H9 (cell line): ENCODE data around the gene SVEP1. TPM values are rescaled to one million over a fixed set of nuclear protein-coding genes. Genes with fewer than 3 reads are reported as not detected.

Experiments used
- DNase-seq: peaks from one replicate; pipeline ENCODE4 v3.0.0-alpha.2; 2017
- H2AFZ ChIP-seq: one replicate; pipeline ENCODE4 v1.6.1; 2013; ENCODE audit warnings: mild to moderate bottlenecking, low read length, control low read depth, moderate library complexity
- H2AK5ac ChIP-seq: 2 replicates; pipeline ENCODE4 v1.6.1; 2013; ENCODE audit warnings: low read length, control low read depth, mixed read lengths; ENCODE audit not compliant: insufficient read length
- H2BK120ac ChIP-seq: one replicate; pipeline ENCODE4 v1.6.1; 2013; ENCODE audit warnings: low read depth, mild to moderate bottlenecking, low read length, control low read depth, inconsistent platforms; ENCODE audit not compliant: poor library complexity, severe bottlenecking
- H2BK12ac ChIP-seq: 2 replicates; pipeline ENCODE4 v1.6.1; 2013; ENCODE audit warnings: low read length, control low read depth, mixed read lengths, low read depth; ENCODE audit not compliant: insufficient read length
- H2BK15ac ChIP-seq: 2 replicates; pipeline ENCODE4 v1.6.1; 2013; ENCODE audit warnings: low read depth, low read length, control low read depth
- H2BK20ac ChIP-seq: one replicate; pipeline ENCODE4 v1.6.1; 2013; ENCODE audit warnings: low read depth, mild to moderate bottlenecking, low read length, control low read depth, inconsistent platforms; ENCODE audit not compliant: poor library complexity, severe bottlenecking
- H2BK5ac ChIP-seq: 2 replicates; pipeline ENCODE4 v1.6.1; 2013; ENCODE audit warnings: low read length, control low read depth, mixed read lengths; ENCODE audit not compliant: insufficient read length
- H3K14ac ChIP-seq: 2 replicates; pipeline ENCODE4 v1.6.1; 2013; ENCODE audit warnings: low read length, control low read depth; ENCODE audit not compliant: insufficient read depth
- H3K18ac ChIP-seq: 2 replicates; pipeline ENCODE4 v1.6.1; 2013; ENCODE audit warnings: low read depth, mild to moderate bottlenecking, mixed read lengths, low read length, control low read depth; ENCODE audit not compliant: insufficient read length
- H3K23ac ChIP-seq: 2 replicates; pipeline ENCODE4 v1.6.1; 2013; ENCODE audit warnings: low read length, control low read depth, mixed read lengths, low read depth; ENCODE audit not compliant: insufficient read length
- H3K23me2 ChIP-seq: 2 replicates; pipeline ENCODE4 v1.6.1; 2013; ENCODE audit warnings: low read depth, mild to moderate bottlenecking, mixed read lengths, low read length, control low read depth; ENCODE audit not compliant: insufficient read length, poor library complexity, severe bottlenecking
- H3K27ac ChIP-seq: 2 replicates; pipeline ENCODE4 v1.5.1; 2013; ENCODE audit warnings: low read length, control low read depth, mixed read lengths, low read depth; ENCODE audit not compliant: insufficient read length
- H3K27me3 ChIP-seq: 2 replicates; pipeline ENCODE4 v1.6.1; 2013; ENCODE audit warnings: low read length, control low read depth, inconsistent platforms; ENCODE audit not compliant: insufficient read depth
- H3K4ac ChIP-seq: 2 replicates; pipeline ENCODE4 v1.6.1; 2013; ENCODE audit warnings: low read depth, mild to moderate bottlenecking, control low read depth, inconsistent platforms, low read length, moderate library complexity
- H3K4me1 ChIP-seq: 2 replicates; pipeline ENCODE4 v1.6.1; 2013; ENCODE audit warnings: low read length, control low read depth, inconsistent platforms; ENCODE audit not compliant: insufficient read depth
- H3K4me2 ChIP-seq: 2 replicates; pipeline ENCODE4 v1.6.1; 2013; ENCODE audit warnings: low read length, control low read depth, mixed read lengths; ENCODE audit not compliant: insufficient read length, insufficient read depth
- H3K56ac ChIP-seq: 2 replicates; pipeline ENCODE4 v1.6.1; 2013; ENCODE audit warnings: low read depth, mild to moderate bottlenecking, mixed read lengths, low read length, control low read depth; ENCODE audit not compliant: insufficient read length
- H3K79me1 ChIP-seq: 2 replicates; pipeline ENCODE4 v1.6.1; 2013; ENCODE audit warnings: low read depth, mild to moderate bottlenecking, moderate library complexity, low read length, control low read depth, inconsistent platforms; ENCODE audit not compliant: insufficient read depth, poor library complexity, severe bottlenecking
- H3K79me2 ChIP-seq: 2 replicates; pipeline ENCODE4 v1.6.1; 2013; ENCODE audit warnings: low read length, control low read depth, inconsistent platforms; ENCODE audit not compliant: insufficient read depth
- H3K9ac ChIP-seq: 2 replicates; pipeline ENCODE4 v1.6.1; 2013; ENCODE audit warnings: low read length, control low read depth, mixed read lengths; ENCODE audit not compliant: insufficient read length; ENCODE audit errors: extremely low read depth
- H3K9me3 ChIP-seq: one replicate; pipeline ENCODE4 v1.6.1; 2013; ENCODE audit warnings: low read depth, low read length, inconsistent platforms; ENCODE audit not compliant: control insufficient read depth
- H3T11ph ChIP-seq: one replicate; pipeline ENCODE4 v1.6.1; 2013; ENCODE audit warnings: mild to moderate bottlenecking, low read length, control low read depth, inconsistent platforms
- H4K20me1 ChIP-seq: one replicate; pipeline ENCODE4 v1.6.1; 2013; ENCODE audit not compliant: control insufficient read depth, insufficient read length, insufficient read depth
- H4K5ac ChIP-seq: 2 replicates; pipeline ENCODE4 v1.6.1; 2013; ENCODE audit warnings: low read depth, mild to moderate bottlenecking, mixed read lengths, low read length, control low read depth; ENCODE audit not compliant: insufficient read length
- H4K8ac ChIP-seq: replicated peaks from 2 replicates; pipeline ENCODE4 v1.6.1; 2013; ENCODE audit warnings: low read length, control low read depth, mixed read lengths, low read depth; ENCODE audit not compliant: insufficient read length
- H4K91ac ChIP-seq: 2 replicates; pipeline ENCODE4 v1.6.1; 2013; ENCODE audit warnings: low read depth, mild to moderate bottlenecking, moderate library complexity, mixed read lengths, low read length, control low read depth; ENCODE audit not compliant: insufficient read length
- H3K27ac Mint-ChIP-seq, 3 experiments: 2 replicates in 2 of 3; 3 replicates in 1 of 3; pipeline ENCODE4 v1.8.0; 2020 to 2021; ENCODE audit warnings: mixed read lengths in 3 of 3, mild to moderate bottlenecking in 1 of 3, moderate library complexity in 1 of 3
- H3K27me3 Mint-ChIP-seq: 2 replicates; pipeline ENCODE4 v1.8.0; 2021; ENCODE audit warnings: low read depth, mild to moderate bottlenecking, moderate library complexity, mixed read lengths
- H3K36me3 Mint-ChIP-seq, 3 experiments: 2 replicates in 2 of 3; 3 replicates in 1 of 3; pipeline ENCODE4 v1.8.0; 2020 to 2021; ENCODE audit warnings: low read depth in 3 of 3, mixed read lengths in 3 of 3; ENCODE audit not compliant: insufficient read depth in 1 of 3
- H3K4me1 Mint-ChIP-seq, 2 experiments: 2 replicates each; pipeline ENCODE4 v1.8.0; 2020; ENCODE audit warnings: mixed read lengths in 2 of 2
- H3K4me3 Mint-ChIP-seq, 2 experiments: 2 replicates in 1 of 2; 3 replicates in 1 of 2; pipeline ENCODE4 v1.8.0; 2020 to 2021; ENCODE audit warnings: mild to moderate bottlenecking in 2 of 2, mixed read lengths in 2 of 2, moderate library complexity in 1 of 2
- H3K9me3 Mint-ChIP-seq, 2 experiments: 2 replicates in 1 of 2; 3 replicates in 1 of 2; pipeline ENCODE4 v1.8.0; 2020; ENCODE audit warnings: mild to moderate bottlenecking in 2 of 2, mixed read lengths in 2 of 2, moderate library complexity in 1 of 2
- CTCF ChIP-seq: fragments of 200-600 bp; sonication (generic); conservative IDR thresholded peaks from 3 replicates; pipeline ENCODE4 v1.8.0; 2021; ENCODE audit warnings: antibody characterized with exemption, mild to moderate bottlenecking
- WGBS: extraction: QIAGEN DNeasy Blood & Tissue Kit; methylation state at CpG from one replicate; pipeline ENCODE4 v1.1.7; 2013; ENCODE audit warnings: missing lambda C conversion rate, low lambda C conversion rate, mixed read lengths; ENCODE audit not compliant: insufficient read length; ENCODE audit errors: extremely low coverage; 5-methylcytosine and 5-hydroxymethylcytosine counted together
- total RNA-seq: library from RNA; stranded (reverse); gene quantifications from 2 replicates; pipeline ENCODE4 v1.2.1, GENCODE V29; 2021

SVEP1 gene
- total RNA-seq, 1 experiment from 2014 or later = 0.17 TPM

- Mint-ChIP-seq H3K36me3 (no peaks in the 10 kb centered on the region), H3K27me3 (no peaks in the 10 kb centered on the region), H3K9me3 (no peaks in the 10 kb centered on the region), H3K27ac (no peak overlapping the region), H3K4me3 (no peak overlapping the region), H3K4me1 (no peaks in the 10 kb centered on the region)
- Histone ChIP-seq H3T11ph (no peak overlapping the region), H2BK20ac (no peak overlapping the region), H4K5ac (no peak overlapping the region), H3K9me3 (no peaks in the 10 kb centered on the region), H3K4ac (no peak overlapping the region), H4K20me1 (no peaks in the 10 kb centered on the region), H3K18ac (no peak overlapping the region), H4K8ac (no peak overlapping the region), H3K9ac (no peak overlapping the region), H3K4me1 (peaks cover 2% of the 10 kb centered on the region; the same call in 1 of the 2 replicates), H3K14ac (no peak overlapping the region), H2BK12ac (no peak overlapping the region), H2AK5ac (no peak overlapping the region), H3K56ac (no peak overlapping the region), H3K23me2 (no peaks in the 10 kb centered on the region), H3K79me1 (no peaks in the 10 kb centered on the region), H3K79me2 (no peaks in the 10 kb centered on the region), H2BK15ac (no peak overlapping the region), H4K91ac (no peak overlapping the region), H3K27me3 (no peaks in the 10 kb centered on the region), H2AFZ (no peak overlapping the region), H3K4me2 (no peak overlapping the region), H3K23ac (no peak overlapping the region), H3K27ac (no peak overlapping the region), H2BK120ac (no peak overlapping the region), H2BK5ac (no peak overlapping the region)
- TF ChIP-seq CTCF = no peak
- DNase-seq = no peak
- WGBS = no CpG with 5 or more reads among the region's 2 CpGs
Measured at GRCh38 chr9:110545705-110546104, 33.8 kb downstream of the SVEP1 start.
